Panc1 (cell line): Measurements from ENCODE around the gene ASCC1. TPM values are rescaled to one million over a fixed set of nuclear protein-coding genes. Genes with fewer than 3 reads are reported as not detected.

ENCODE experiments used
- ATAC-seq: fragments of 200-7000 bp; cut with Tn5 transposase; 2 replicates; pipeline ENCODE4 v1.9.1; 2020; ENCODE audit warnings: mild to moderate bottlenecking, moderate library complexity
- BruUV-seq: library from RNA; stranded (reverse); fragments of 400-500 nt; replicated peaks from 2 replicates; lab custom pipeline; 2021; lab: Mats Ljungman, UMichigan
- CTCF ChIA-PET: fragments of 300-600 bp; sonication (Branson Sonifier 250); formaldehyde crosslinking; loops from one replicate; lab custom pipeline; 2022; ENCODE audit warnings: antibody characterized with exemption; lab: Charles Lee
- POLR2A ChIA-PET: fragments of 300-600 bp; sonication (Branson Sonifier 250); formaldehyde crosslinking; loops from one replicate; lab custom pipeline; 2022; ENCODE audit warnings: antibody characterized with exemption; lab: Charles Lee
- DNase-seq: peaks from one replicate; pipeline ENCODE4 v3.0.0-alpha.2; 2010; ENCODE audit warnings: low read depth, low spot score
- H3K27ac ChIP-seq: 2 replicates; pipeline ENCODE4 v1.5.1; 2011; ENCODE audit warnings: mild to moderate bottlenecking, low read length, inconsistent platforms
- H3K27me3 ChIP-seq: fragments of 200-500 bp; sonication (Bioruptor generic); 2 replicates; pipeline ENCODE4 v1.6.0; 2014; ENCODE audit warnings: low read length, inconsistent platforms; ENCODE audit not compliant: control insufficient read depth, insufficient read depth
- H3K36me3 ChIP-seq: fragments of 200-500 bp; sonication (Bioruptor generic); 2 replicates; pipeline ENCODE4 v1.5.1; 2014; ENCODE audit warnings: inconsistent platforms, mild to moderate bottlenecking, low read length, moderate library complexity; ENCODE audit not compliant: control insufficient read depth, insufficient read depth
- H3K4me1 ChIP-seq: 2 replicates; pipeline ENCODE4 v1.5.1; 2011; ENCODE audit warnings: inconsistent platforms, mild to moderate bottlenecking, low read length, moderate library complexity; ENCODE audit not compliant: control insufficient read depth, insufficient read depth
- H3K4me3 ChIP-seq, 2 experiments: 2 replicates each; pipeline ENCODE4 v1.5.1; 2011 to 2012; ENCODE audit warnings: low read depth in 2 of 2, low read length in 2 of 2, mild to moderate bottlenecking in 2 of 2, inconsistent platforms in 1 of 2, moderate library complexity in 1 of 2
- H3K9me3 ChIP-seq: fragments of 200-500 bp; sonication (Bioruptor generic); 2 replicates; pipeline ENCODE4 v1.5.1; 2014; ENCODE audit warnings: low read depth, mild to moderate bottlenecking, inconsistent platforms, low read length, moderate library complexity; ENCODE audit not compliant: control insufficient read depth, insufficient read depth
- CTCF ChIP-seq: fragments of 450-650 bp; IDR thresholded peaks from 2 replicates; pipeline ENCODE4 v1.5.1; 2017; ENCODE audit warnings: mild to moderate bottlenecking
- POLR2AphosphoS5 ChIP-seq: IDR thresholded peaks from 2 replicates; pipeline ENCODE4 v1.6.1; 2012; ENCODE audit warnings: mild to moderate bottlenecking, low read depth, low read length, moderate library complexity
- SIN3A ChIP-seq: IDR thresholded peaks from 2 replicates; pipeline ENCODE4 v1.6.1; 2012; ENCODE audit warnings: low read depth, mild to moderate bottlenecking, low read length, moderate library complexity, borderline replicate concordance; ENCODE audit not compliant: insufficient read depth
- TCF7L2 ChIP-seq: IDR thresholded peaks from 2 replicates; pipeline ENCODE4 v1.6.1; 2011; ENCODE audit warnings: mild to moderate bottlenecking, low read depth, low read length, inconsistent platforms
- in situ Hi-C: cut with HindIII; loops from 2 replicates; pipeline ENCODE4 v1.10.0; 2016; ENCODE audit warnings: low sequenced_read_pairs, low pct_unique_long_range_greater_than_20kb
- intact Hi-C: fragments of 100-400 bp; cut with micrococcal nuclease; formaldehyde crosslinking; loops from one replicate; pipeline ENCODE4 v1.10.0; 2022; ENCODE audit not compliant: unreplicated experiment
- total RNA-seq: library from RNA; stranded (reverse); gene quantifications from one replicate; pipeline ENCODE4 v1.2.1, GENCODE V29; 2021; ENCODE audit not compliant: unreplicated experiment
- TF ChIP-seq, protein P1 (sequence below), 2 experiments: IDR thresholded peaks; 2 replicates each; pipeline ENCODE4 v1.6.1; 2011 to 2012; ENCODE audit warnings: low read depth in 2 of 2, control low read depth in 1 of 2, low read length in 1 of 2, mild to moderate bottlenecking in 1 of 2, moderate library complexity in 1 of 2; ENCODE audit not compliant: insufficient read depth in 1 of 2

Gene ASCC1
- total RNA-seq, 1 experiment from 2014 or later, result 114 TPM

GRCh38 chr10:72081210-72081609, 134.9 kb downstream of the ASCC1 start:
- H3K4me1 ChIP-seq, result peaks cover 29% of the 10 kb centered on the region
- no peak overlapping the region for H3K4me3 ChIP-seq
- no peaks in the 10 kb centered on the region for H3K36me3 ChIP-seq
- ATAC-seq, result no peak
- H3K9me3 ChIP-seq, result no peaks in the 10 kb centered on the region
- TF ChIP-seq TCF7L2 (no peak), POLR2AphosphoS5 (no peak), CTCF (no peak), SIN3A (no peak)
- TF ChIP-seq, protein P1, sequence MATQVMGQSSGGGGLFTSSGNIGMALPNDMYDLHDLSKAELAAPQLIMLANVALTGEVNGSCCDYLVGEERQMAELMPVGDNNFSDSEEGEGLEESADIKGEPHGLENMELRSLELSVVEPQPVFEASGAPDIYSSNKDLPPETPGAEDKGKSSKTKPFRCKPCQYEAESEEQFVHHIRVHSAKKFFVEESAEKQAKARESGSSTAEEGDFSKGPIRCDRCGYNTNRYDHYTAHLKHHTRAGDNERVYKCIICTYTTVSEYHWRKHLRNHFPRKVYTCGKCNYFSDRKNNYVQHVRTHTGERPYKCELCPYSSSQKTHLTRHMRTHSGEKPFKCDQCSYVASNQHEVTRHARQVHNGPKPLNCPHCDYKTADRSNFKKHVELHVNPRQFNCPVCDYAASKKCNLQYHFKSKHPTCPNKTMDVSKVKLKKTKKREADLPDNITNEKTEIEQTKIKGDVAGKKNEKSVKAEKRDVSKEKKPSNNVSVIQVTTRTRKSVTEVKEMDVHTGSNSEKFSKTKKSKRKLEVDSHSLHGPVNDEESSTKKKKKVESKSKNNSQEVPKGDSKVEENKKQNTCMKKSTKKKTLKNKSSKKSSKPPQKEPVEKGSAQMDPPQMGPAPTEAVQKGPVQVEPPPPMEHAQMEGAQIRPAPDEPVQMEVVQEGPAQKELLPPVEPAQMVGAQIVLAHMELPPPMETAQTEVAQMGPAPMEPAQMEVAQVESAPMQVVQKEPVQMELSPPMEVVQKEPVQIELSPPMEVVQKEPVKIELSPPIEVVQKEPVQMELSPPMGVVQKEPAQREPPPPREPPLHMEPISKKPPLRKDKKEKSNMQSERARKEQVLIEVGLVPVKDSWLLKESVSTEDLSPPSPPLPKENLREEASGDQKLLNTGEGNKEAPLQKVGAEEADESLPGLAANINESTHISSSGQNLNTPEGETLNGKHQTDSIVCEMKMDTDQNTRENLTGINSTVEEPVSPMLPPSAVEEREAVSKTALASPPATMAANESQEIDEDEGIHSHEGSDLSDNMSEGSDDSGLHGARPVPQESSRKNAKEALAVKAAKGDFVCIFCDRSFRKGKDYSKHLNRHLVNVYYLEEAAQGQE (IDR thresholded peaks at IDR 0.05; ENCODE audit: insufficient read depth in 1 of 2, low read depth in 2 of 2, low read length in 1 of 2), result no peak
- in situ Hi-C loops (no loop called here), intact Hi-C loops (no loop called here)
- ChIA-PET POLR2A (no interaction called here), CTCF (no interaction called here)
- no peak for DNase-seq
- no peaks in the 10 kb centered on the region for H3K27me3 ChIP-seq
- no TSS peak for BruUV-seq
- H3K27ac ChIP-seq, result peak overlapping the region; percentile 42

- TF ChIP-seq POLR2AphosphoS5 (no peak), SIN3A (no peak), TCF7L2 (no peak), CTCF (no peak)
- TF ChIP-seq, protein P1 (IDR thresholded peaks at IDR 0.05; ENCODE audit: insufficient read depth in 1 of 2, low read depth in 2 of 2, low read length in 1 of 2), result no peak
- Histone ChIP-seq H3K9me3 (no peaks in the 10 kb centered on the region), H3K4me3 (no peak overlapping the region), H3K27ac (peak overlapping the region; percentile 62), H3K4me1 (peaks cover 29% of the 10 kb centered on the region), H3K36me3 (no peaks in the 10 kb centered on the region), H3K27me3 (no peaks in the 10 kb centered on the region)
- DNase-seq (no peak), ATAC-seq (no peak)
- POLR2A ChIA-PET, result no interaction called here
- intact Hi-C loops (no loop called here), in situ Hi-C loops (no loop called here)
- no TSS peak for BruUV-seq
- CTCF ChIA-PET, result interaction anchor here (0.6 kb wide), 1 partner anchor 265 kb away, joined by 7 read pairs; no protein-coding TSS in a partner anchor
These were observed 135.8 kb downstream of the ASCC1 start for GRCh38 chr10:72080042-72080975.
